Aorta (tissue), 5 donors: ENCODE results near the gene RNF187. TPM values are rescaled to one million over a fixed set of nuclear protein-coding genes. Genes with fewer than 3 reads are reported as not detected.

Experiments
- ATAC-seq: fragments of 200-7000 bp; cut with Tn5 transposase; one replicate; pipeline ENCODE4 v1.9.1; 2022; ENCODE audit warnings: moderate library complexity; ENCODE audit not compliant: low FRiP score
- DNase-seq, 2 donors: peaks; one replicate each; pipeline ENCODE4 v3.0.0-alpha.2; 2020
- H3K27ac ChIP-seq, 2 donors: one replicate each; pipeline ENCODE4 v1.5.1; 2013; ENCODE audit warnings: low read length in 2 of 2, mild to moderate bottlenecking in 2 of 2, moderate library complexity in 2 of 2, control low read depth in 1 of 2, inconsistent platforms in 1 of 2, low read depth in 1 of 2
- H3K27me3 ChIP-seq, 2 donors: one replicate each; pipeline ENCODE4 v1.6.1; 2013; ENCODE audit warnings: control low read depth in 1 of 2, low read length in 1 of 2, mild to moderate bottlenecking in 1 of 2, moderate library complexity in 1 of 2; ENCODE audit not compliant: insufficient read depth in 2 of 2, control insufficient read depth in 1 of 2
- H3K36me3 ChIP-seq, 2 donors: one replicate each; pipeline ENCODE4 v1.6.1; 2013; ENCODE audit warnings: control low read depth in 1 of 2, low read length in 1 of 2, mild to moderate bottlenecking in 1 of 2; ENCODE audit not compliant: insufficient read depth in 2 of 2, control insufficient read depth in 1 of 2
- H3K4me1 ChIP-seq, 2 donors: one replicate each; pipeline ENCODE4 v1.6.1; 2013; ENCODE audit warnings: low read length in 2 of 2, control low read depth in 1 of 2, mild to moderate bottlenecking in 1 of 2, moderate library complexity in 1 of 2; ENCODE audit not compliant: insufficient read depth in 2 of 2, control insufficient read depth in 1 of 2
- H3K4me3 ChIP-seq, 2 donors: one replicate each; pipeline ENCODE4 v1.5.1; 2013; ENCODE audit warnings: low read length in 2 of 2, control low read depth in 1 of 2, mild to moderate bottlenecking in 1 of 2
- H3K9me3 ChIP-seq: one replicate; pipeline ENCODE4 v1.6.1; 2013; ENCODE audit warnings: mild to moderate bottlenecking, low read length; ENCODE audit not compliant: control insufficient read depth
- WGBS, 2 donors: extraction: QIAGEN DNeasy Blood & Tissue Kit; methylation state at CpG; one replicate each; pipeline ENCODE4 v1.1.7; 2013; 5-methylcytosine and 5-hydroxymethylcytosine counted together
- intact Hi-C, 2 donors: fragments of 100-400 bp; cut with DNase I; formaldehyde crosslinking; loops; one replicate each; pipeline versions ENCODE4 v1.14.2 to v1.15.0; 2022
- polyA plus RNA-seq, 2 donors: library from polyadenylated mRNA; stranded (reverse); fragments of 200-250 nt; gene quantifications; one replicate each; pipeline ENCODE4 v1.2.3, GENCODE V29; 2013
- total RNA-seq, 2 donors: library from RNA; stranded (reverse); fragmentation: NEBNext Ultra II Directional; extraction: Animal tissue kit (Norgen Biotek cat#: 25700); gene quantifications; one replicate each; pipeline ENCODE4 v1.2.1, GENCODE V29; 2021
- donor health status: healthy with polysubstance abuse.
- donor health status: Bipolar disorder and iron deficiency.
- donor health status: DM: no; HTN: no; CAD: no.
- donor health status: DM: no; HTN: no; CAD: no.
- donor health status: DM: yes; HTN: yes; CAD: no.

The RNF187 gene
- total and polyA plus RNA-seq, 4 donors = 22.8 to 94.0 (median 40.4) TPM

GRCh38 chr1:228490120-228491078 is 3.2 kb downstream of the RNF187 start:
- 87 to 88% methylated on average over 6 of the region's 6 CpGs for WGBS, 2 donors
- H3K36me3 ChIP-seq = peaks cover 0 to 5% of the 10 kb centered on the region in 2 donors
- intact Hi-C loops = no loop called here

GRCh38 chr1:228493141-228494043 is 6.2 kb downstream of the RNF187 start:
- DNase-seq = no peak
- intact Hi-C loops = no loop called here
- no peak for ATAC-seq
- WGBS, 2 donors = 93 to 94% methylated on average over 28 of the region's 28 CpGs
- Histone ChIP-seq H3K27me3 (no peaks in the 10 kb centered on the region), H3K4me3 (no peak overlapping the region), H3K4me1 (no peaks in the 10 kb centered on the region), H3K9me3 (no peaks in the 10 kb centered on the region), H3K27ac (no peak overlapping the region), H3K36me3 (peaks cover 0 to 8% of the 10 kb centered on the region in 2 donors)

More at GRCh38 chr1:228490120-228491078, 3.2 kb downstream of the RNF187 start:
- no peak overlapping the region for H3K27ac ChIP-seq
- H3K4me1 ChIP-seq = no peaks in the 10 kb centered on the region
- no peaks in the 10 kb centered on the region for H3K9me3 ChIP-seq
- H3K4me3 ChIP-seq = no peak overlapping the region
- H3K27me3 ChIP-seq = no peaks in the 10 kb centered on the region
- DNase-seq (no peak), ATAC-seq (no peak)

- Histone ChIP-seq H3K4me1 (no peaks in the 10 kb centered on the region), H3K27ac (no peak overlapping the region), H3K36me3 (peaks cover 0 to 8% of the 10 kb centered on the region in 2 donors), H3K27me3 (no peaks in the 10 kb centered on the region), H3K9me3 (no peaks in the 10 kb centered on the region), H3K4me3 (no peak overlapping the region)
- ATAC-seq (peak; percentile 10), DNase-seq (no peak)
- WGBS, 2 donors = 89 to 91% methylated on average over 9 of the region's 9 CpGs
- intact Hi-C loops = no loop called here
Measured at GRCh38 chr1:228494044-228494353, 6.8 kb downstream of the RNF187 start.

GRCh38 chr1:228494391-228494790 is 7.2 kb downstream of the RNF187 start:
- peaks cover 0 to 8% of the 10 kb centered on the region in 2 donors for H3K36me3 ChIP-seq
- intact Hi-C loops = no loop called here
- H3K27ac ChIP-seq = no peak overlapping the region
- no peak overlapping the region for H3K4me3 ChIP-seq
- DNase-seq (no peak), ATAC-seq (no peak)
- no peaks in the 10 kb centered on the region for H3K9me3 ChIP-seq
- H3K4me1 ChIP-seq = no peaks in the 10 kb centered on the region
- WGBS, 2 donors = 75 to 76% methylated on average over 7 of the region's 7 CpGs
- H3K27me3 ChIP-seq = no peaks in the 10 kb centered on the region

GRCh38 chr1:228494970-228495853 is 8.0 kb downstream of the RNF187 start:
- no peaks in the 10 kb centered on the region for H3K9me3 ChIP-seq
- H3K27ac ChIP-seq = no peak overlapping the region
- ATAC-seq = no peak
- intact Hi-C loops = no loop called here
- no peak overlapping the region for H3K4me3 ChIP-seq
- no peak for DNase-seq
- H3K27me3 ChIP-seq = no peaks in the 10 kb centered on the region
- peaks cover 0 to 6% of the 10 kb centered on the region in 2 donors for H3K36me3 ChIP-seq
- WGBS, 2 donors = 87% methylated on average over 15 of the region's 15 CpGs
- no peaks in the 10 kb centered on the region for H3K4me1 ChIP-seq

- no peaks in the 10 kb centered on the region for H3K4me1 ChIP-seq
- H3K27me3 ChIP-seq = no peaks in the 10 kb centered on the region
- DNase-seq (no peak), ATAC-seq (no peak)
- H3K9me3 ChIP-seq = no peaks in the 10 kb centered on the region
- intact Hi-C loops = no loop called here
- peaks cover 0 to 6% of the 10 kb centered on the region in 2 donors for H3K36me3 ChIP-seq
- no peak overlapping the region for H3K4me3 ChIP-seq
- 95 to 97% methylated on average over 4 of the region's 4 CpGs for WGBS, 2 donors
- H3K27ac ChIP-seq = no peak overlapping the region
Measured at GRCh38 chr1:228496084-228496483, 8.9 kb downstream of the RNF187 start.

GRCh38 chr1:228496494-228496893 is 9.3 kb downstream of the RNF187 start:
- H3K27me3 ChIP-seq = no peaks in the 10 kb centered on the region
- H3K27ac ChIP-seq = no peak overlapping the region
- H3K4me3 ChIP-seq = no peak overlapping the region
- ATAC-seq (no peak), DNase-seq (no peak)
- no peaks in the 10 kb centered on the region for H3K9me3 ChIP-seq
- H3K36me3 ChIP-seq = peaks cover 0 to 6% of the 10 kb centered on the region in 2 donors
- intact Hi-C loops = no loop called here
- no peaks in the 10 kb centered on the region for H3K4me1 ChIP-seq
- WGBS, 2 donors = 85 to 86% methylated on average over 3 of the region's 3 CpGs

- no peak overlapping the region for H3K4me3 ChIP-seq
- no peaks in the 10 kb centered on the region for H3K4me1 ChIP-seq
- intact Hi-C loops = no loop called here
- 77 to 79% methylated on average over 5 of the region's 5 CpGs for WGBS, 2 donors
- DNase-seq (no peak), ATAC-seq (no peak)
- H3K36me3 ChIP-seq = peaks cover 0 to 6% of the 10 kb centered on the region in 2 donors
- H3K27ac ChIP-seq = no peak overlapping the region
- no peaks in the 10 kb centered on the region for H3K27me3 ChIP-seq
- H3K9me3 ChIP-seq = no peaks in the 10 kb centered on the region
Measured at GRCh38 chr1:228497206-228497605, 10.0 kb downstream of the RNF187 start.
